ENCODE data around the gene HBA1.
A peak's percentile ranks its signal among the peaks of the same experiment; 100 is the strongest.
"Not testable (repeated sequence)": the region's sequence is repeated elsewhere in the genome, so short reads cannot be mapped to it uniquely, and the experiment has no call there.

The HBA1 gene

GRCh38 chr16:176477-177382, at the start of gene HBA1:
Gene HBA1, plus strand, starts transcription at chr16:176680. Its CDS starts 37 bp downstream, at chr16:176717.
- Histone ChIP-seq H3K4me3 (ENCODE audit: low read depth, low read length) (0 out of 2 replicates have a peak within 1 kb of the TSS, but pooled peaks have one; percentile 12), H3K27me3 (ENCODE audit: insufficient read depth, low read length) (peaks cover 50% of the 10 kb centered on the region)
- not testable (repeated sequence) for H2AFZ ChIP-seq (ENCODE audit: low read length, unreplicated experiment); H3K36me3 ChIP-seq (ENCODE audit: insufficient read depth, low read length); H3K27ac ChIP-seq (ENCODE audit: low read depth, low read length); H3K4me1 ChIP-seq (ENCODE audit: control insufficient read depth, insufficient read depth, low read length, unreplicated experiment); H3K79me2 ChIP-seq (ENCODE audit: control insufficient read depth, insufficient read depth, low read length, unreplicated experiment)

DNA sequence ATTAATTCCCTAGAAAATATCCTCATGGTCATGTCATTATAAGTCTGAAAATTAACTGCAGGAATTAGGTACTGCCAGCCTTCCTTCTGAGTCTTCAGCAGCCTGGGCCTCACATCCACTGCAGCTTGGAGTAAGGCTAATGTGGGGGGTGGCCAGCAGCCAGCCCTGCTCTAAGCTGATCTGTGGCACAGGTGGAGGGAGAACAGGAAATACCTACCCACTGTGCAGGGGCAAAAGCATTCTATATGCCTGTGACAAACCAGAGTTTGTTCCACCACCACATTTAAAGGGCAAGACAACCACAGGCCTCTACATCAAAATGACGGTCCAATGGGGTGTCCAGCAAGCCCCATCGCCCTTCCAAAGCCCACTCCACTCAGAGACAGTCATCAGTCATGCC, 47.4 kb upstream of the HBA1 start:
- Histone ChIP-seq H2AFZ (ENCODE audit: low read length, unreplicated experiment) (no peak overlapping the region), H3K79me2 (ENCODE audit: control insufficient read depth, insufficient read depth, low read length, unreplicated experiment) (peaks cover 46% of the 10 kb centered on the region), H3K27ac (ENCODE audit: low read depth, low read length) (no peak overlapping the region), H3K27me3 (ENCODE audit: insufficient read depth, low read length) (no peaks in the 10 kb centered on the region), H3K4me1 (ENCODE audit: control insufficient read depth, insufficient read depth, low read length, unreplicated experiment) (no peaks in the 10 kb centered on the region), H3K36me3 (ENCODE audit: insufficient read depth, low read length) (no peaks in the 10 kb centered on the region), H3K4me3 (ENCODE audit: low read depth, low read length) (no peak overlapping the region)

GRCh38 chr16:130533-131173, 45.8 kb upstream of the HBA1 start:
- Histone ChIP-seq H3K27ac (ENCODE audit: low read depth, low read length) (no peak overlapping the region), H3K4me3 (ENCODE audit: low read depth, low read length) (no peak overlapping the region), H3K36me3 (ENCODE audit: insufficient read depth, low read length) (no peaks in the 10 kb centered on the region), H3K4me1 (ENCODE audit: control insufficient read depth, insufficient read depth, low read length, unreplicated experiment) (no peaks in the 10 kb centered on the region), H3K27me3 (ENCODE audit: insufficient read depth, low read length) (no peaks in the 10 kb centered on the region), H3K79me2 (ENCODE audit: control insufficient read depth, insufficient read depth, low read length, unreplicated experiment) (peaks cover 58% of the 10 kb centered on the region), H2AFZ (ENCODE audit: low read length, unreplicated experiment) (no peak overlapping the region)

DNA sequence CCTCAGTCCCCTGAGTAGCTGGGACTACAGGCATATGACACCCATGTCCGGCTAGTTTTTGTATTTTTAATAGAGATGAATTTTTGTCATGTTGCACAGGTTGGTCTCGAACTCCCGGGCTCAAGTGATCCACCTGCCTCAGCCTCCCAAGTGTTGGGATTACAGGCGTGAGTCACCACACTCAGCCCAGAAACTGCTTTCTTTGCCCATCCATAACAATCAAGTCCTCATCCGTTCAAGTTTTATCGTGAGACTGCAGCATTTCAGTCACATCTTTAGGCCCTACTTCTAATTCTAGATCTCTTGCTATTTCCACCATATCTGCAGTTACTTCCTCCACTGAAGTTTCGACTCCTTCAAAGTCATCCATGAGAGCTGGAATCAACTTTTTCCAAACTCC, 44.4 kb upstream of the HBA1 start:
- Histone ChIP-seq H3K36me3 (ENCODE audit: insufficient read depth, low read length) (no peaks in the 10 kb centered on the region), H3K4me1 (ENCODE audit: control insufficient read depth, insufficient read depth, low read length, unreplicated experiment) (peaks cover under 1% of the 10 kb centered on the region), H3K27me3 (ENCODE audit: insufficient read depth, low read length) (no peaks in the 10 kb centered on the region), H2AFZ (ENCODE audit: low read length, unreplicated experiment) (no peak overlapping the region), H3K27ac (ENCODE audit: low read depth, low read length) (no peak overlapping the region), H3K4me3 (ENCODE audit: low read depth, low read length) (no peak overlapping the region), H3K79me2 (ENCODE audit: control insufficient read depth, insufficient read depth, low read length, unreplicated experiment) (peaks cover 64% of the 10 kb centered on the region)

DNA sequence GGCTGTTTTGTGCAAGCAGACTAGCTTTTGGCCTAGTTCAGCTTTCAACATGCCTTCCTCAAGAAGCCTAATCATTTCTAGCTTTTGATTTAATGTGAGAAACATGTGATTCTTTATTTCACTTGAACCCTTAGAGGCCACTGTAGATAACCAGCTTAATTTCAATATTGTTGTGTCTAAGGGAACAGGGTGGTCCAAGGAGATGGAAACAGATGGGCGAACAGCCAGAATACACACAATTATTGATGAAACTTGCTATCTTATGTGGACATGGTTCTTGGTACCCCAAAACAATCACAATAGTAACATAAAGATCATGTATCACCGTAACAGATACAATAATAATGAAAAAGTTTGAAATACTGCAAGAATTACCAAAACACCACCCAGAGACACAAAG, 42.8 kb upstream of the HBA1 start:
- peaks cover 3% of the 10 kb centered on the region for H3K4me1 ChIP-seq (ENCODE audit: control insufficient read depth, insufficient read depth, low read length, unreplicated experiment)
- H3K4me3 ChIP-seq (ENCODE audit: low read depth, low read length), result no peak overlapping the region
- no peak overlapping the region for H2AFZ ChIP-seq (ENCODE audit: low read length, unreplicated experiment)
- H3K27me3 ChIP-seq (ENCODE audit: insufficient read depth, low read length), result no peaks in the 10 kb centered on the region
- H3K79me2 ChIP-seq (ENCODE audit: control insufficient read depth, insufficient read depth, low read length, unreplicated experiment), result peaks cover 69% of the 10 kb centered on the region
- no peaks in the 10 kb centered on the region for H3K36me3 ChIP-seq (ENCODE audit: insufficient read depth, low read length)
- no peak overlapping the region for H3K27ac ChIP-seq (ENCODE audit: low read depth, low read length)

DNA sequence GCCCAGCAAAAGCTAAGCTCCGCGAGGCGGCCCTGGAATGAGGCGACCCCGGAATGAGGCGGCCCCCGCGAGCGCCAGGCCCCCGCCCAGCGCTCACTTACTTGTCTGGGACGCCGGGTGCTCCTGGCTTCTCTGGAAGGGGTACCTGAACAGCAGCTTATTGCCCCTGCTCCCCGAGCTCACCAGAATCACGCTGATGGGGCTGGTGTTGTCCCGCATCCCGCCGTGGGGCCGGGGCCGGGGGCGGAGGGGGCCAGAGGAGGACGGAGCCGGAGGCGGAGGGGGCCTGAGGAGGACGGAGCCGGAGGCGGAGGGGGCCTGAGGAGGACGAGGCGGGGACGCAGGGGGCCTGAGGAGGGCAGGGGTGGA, 38.4 kb upstream of the HBA1 start:
- Histone ChIP-seq H3K27me3 (ENCODE audit: insufficient read depth, low read length) (no peaks in the 10 kb centered on the region), H2AFZ (ENCODE audit: low read length, unreplicated experiment) (peak overlapping the region; percentile 59), H3K27ac (ENCODE audit: low read depth, low read length) (peak overlapping the region; percentile 30), H3K4me1 (ENCODE audit: control insufficient read depth, insufficient read depth, low read length, unreplicated experiment) (peaks cover 3% of the 10 kb centered on the region), H3K79me2 (ENCODE audit: control insufficient read depth, insufficient read depth, low read length, unreplicated experiment) (peaks cover 42% of the 10 kb centered on the region), H3K36me3 (ENCODE audit: insufficient read depth, low read length) (no peaks in the 10 kb centered on the region), H3K4me3 (ENCODE audit: low read depth, low read length) (peak overlapping the region; percentile 93)

GRCh38 chr16:140175-140857, 36.2 kb upstream of the HBA1 start:
- no peaks in the 10 kb centered on the region for H3K27me3 ChIP-seq (ENCODE audit: insufficient read depth, low read length)
- peaks cover 22% of the 10 kb centered on the region for H3K79me2 ChIP-seq (ENCODE audit: control insufficient read depth, insufficient read depth, low read length, unreplicated experiment)
- H3K4me3 ChIP-seq (ENCODE audit: low read depth, low read length), result no peak overlapping the region
- no peaks in the 10 kb centered on the region for H3K36me3 ChIP-seq (ENCODE audit: insufficient read depth, low read length)
- H3K4me1 ChIP-seq (ENCODE audit: control insufficient read depth, insufficient read depth, low read length, unreplicated experiment), result peaks cover 3% of the 10 kb centered on the region
- H2AFZ ChIP-seq (ENCODE audit: low read length, unreplicated experiment), result no peak overlapping the region
- H3K27ac ChIP-seq (ENCODE audit: low read depth, low read length), result no peak overlapping the region

GRCh38 chr16:142405-142967, 34.0 kb upstream of the HBA1 start:
- Histone ChIP-seq H3K27me3 (ENCODE audit: insufficient read depth, low read length) (no peaks in the 10 kb centered on the region), H3K36me3 (ENCODE audit: insufficient read depth, low read length) (no peaks in the 10 kb centered on the region), H3K4me1 (ENCODE audit: control insufficient read depth, insufficient read depth, low read length, unreplicated experiment) (no peaks in the 10 kb centered on the region)

DNA sequence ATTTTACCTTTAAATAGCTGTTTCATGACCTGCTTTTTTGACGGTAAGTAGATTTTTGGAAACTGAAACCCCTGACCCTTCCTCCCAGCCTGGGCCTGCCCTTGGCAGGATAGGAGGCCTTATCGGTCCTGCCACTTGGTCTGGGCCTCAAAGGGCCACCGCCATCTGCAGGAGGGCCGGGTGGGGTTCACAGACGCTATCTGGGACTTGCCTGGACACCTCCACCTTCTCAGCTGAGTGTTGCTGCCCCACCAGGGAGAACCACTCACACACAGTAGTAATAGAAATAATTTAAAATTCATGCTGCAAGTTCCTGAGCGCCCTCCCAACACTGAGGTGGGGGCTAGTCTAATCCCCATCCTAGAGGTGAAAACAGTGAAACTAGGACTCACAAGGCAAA, 33.4 kb upstream of the HBA1 start:
- Histone ChIP-seq H3K27ac (ENCODE audit: low read depth, low read length) (no peak overlapping the region), H3K36me3 (ENCODE audit: insufficient read depth, low read length) (no peaks in the 10 kb centered on the region), H3K27me3 (ENCODE audit: insufficient read depth, low read length) (no peaks in the 10 kb centered on the region), H2AFZ (ENCODE audit: low read length, unreplicated experiment) (no peak overlapping the region), H3K4me3 (ENCODE audit: low read depth, low read length) (no peak overlapping the region), H3K4me1 (ENCODE audit: control insufficient read depth, insufficient read depth, low read length, unreplicated experiment) (no peaks in the 10 kb centered on the region), H3K79me2 (ENCODE audit: control insufficient read depth, insufficient read depth, low read length, unreplicated experiment) (peaks cover 2% of the 10 kb centered on the region)

More at GRCh38 chr16:142405-142967, 34.0 kb upstream of the HBA1 start:
- Histone ChIP-seq H3K4me3 (ENCODE audit: low read depth, low read length) (no peak overlapping the region), H3K27ac (ENCODE audit: low read depth, low read length) (no peak overlapping the region), H2AFZ (ENCODE audit: low read length, unreplicated experiment) (no peak overlapping the region), H3K79me2 (ENCODE audit: control insufficient read depth, insufficient read depth, low read length, unreplicated experiment) (peaks cover 7% of the 10 kb centered on the region)

DNA sequence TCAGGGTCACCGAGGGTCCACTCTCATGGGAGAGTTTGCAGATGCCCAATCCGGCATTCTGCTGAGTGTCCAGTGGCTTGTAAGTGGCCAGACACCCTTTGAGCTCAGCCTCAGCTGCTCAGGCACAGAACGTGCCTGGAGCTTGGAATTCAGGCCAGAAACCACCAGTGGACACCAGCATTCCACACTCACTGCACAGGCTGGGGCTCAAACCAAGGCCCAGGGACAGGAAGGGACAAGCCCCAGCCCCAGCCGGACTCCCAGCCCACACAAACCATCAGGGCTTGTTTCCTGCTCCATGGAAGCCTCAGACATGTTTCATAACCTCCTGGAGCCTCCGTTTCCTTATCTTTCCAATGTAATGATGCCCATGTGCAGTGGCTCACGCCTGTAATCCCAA, 33.0 kb upstream of the HBA1 start:
- no peaks in the 10 kb centered on the region for H3K4me1 ChIP-seq (ENCODE audit: control insufficient read depth, insufficient read depth, low read length, unreplicated experiment)
- no peaks in the 10 kb centered on the region for H3K27me3 ChIP-seq (ENCODE audit: insufficient read depth, low read length)
- no peaks in the 10 kb centered on the region for H3K36me3 ChIP-seq (ENCODE audit: insufficient read depth, low read length)
- no peaks in the 10 kb centered on the region for H3K79me2 ChIP-seq (ENCODE audit: control insufficient read depth, insufficient read depth, low read length, unreplicated experiment)
- no peak overlapping the region for H3K27ac ChIP-seq (ENCODE audit: low read depth, low read length)
- H3K4me3 ChIP-seq (ENCODE audit: low read depth, low read length), result no peak overlapping the region
- H2AFZ ChIP-seq (ENCODE audit: low read length, unreplicated experiment), result no peak overlapping the region

Data from ACC112 (cell line).